GM21825 (cell line): Measurements from ENCODE around the gene LRRC27.

Source experiments
- ATAC-seq: cut with Tn5 transposase; IDR thresholded peaks from one replicate; pipeline ENCODE4 v1.9.1; 2021; ENCODE audit warnings: mild to moderate bottlenecking, moderate library complexity; ENCODE audit not compliant: unreplicated experiment

Gene LRRC27

GRCh38 chr10:132355297-132355696, 23.3 kb downstream of the LRRC27 start:
- ATAC-seq = no peak

GRCh38 chr10:132355754-132356153, 23.8 kb downstream of the LRRC27 start:
- no peak for ATAC-seq

GRCh38 chr10:132356621-132357195, 24.7 kb downstream of the LRRC27 start:
- ATAC-seq = no peak

GRCh38 chr10:132357286-132358058, 25.5 kb downstream of the LRRC27 start:
- no peak for ATAC-seq

- no peak for ATAC-seq
These were observed 27.5 kb downstream of the LRRC27 start for GRCh38 chr10:132359305-132360040.

- ATAC-seq = no peak
These were observed 28.9 kb downstream of the LRRC27 start for GRCh38 chr10:132360766-132361447.

- no peak for ATAC-seq
These were observed 29.6 kb downstream of the LRRC27 start for GRCh38 chr10:132361581-132362101.

GRCh38 chr10:132362151-132362611, 30.2 kb downstream of the LRRC27 start:
- no peak for ATAC-seq

GRCh38 chr10:132363376-132363775, 31.4 kb downstream of the LRRC27 start:
- ATAC-seq = no peak

- ATAC-seq = no peak
These were observed 32.1 kb downstream of the LRRC27 start for GRCh38 chr10:132363921-132364593.

GRCh38 chr10:132364594-132364970, 32.6 kb downstream of the LRRC27 start:
- no peak for ATAC-seq

GRCh38 chr10:132365102-132365501, 33.1 kb downstream of the LRRC27 start:
- no peak for ATAC-seq

GRCh38 chr10:132366006-132366405, 34.0 kb downstream of the LRRC27 start:
- ATAC-seq = no peak

- no peak for ATAC-seq
These were observed 34.5 kb downstream of the LRRC27 start for GRCh38 chr10:132366499-132366898.

GRCh38 chr10:132368391-132368790, 36.4 kb downstream of the LRRC27 start:
- no peak for ATAC-seq

- ATAC-seq = no peak
These were observed 37.1 kb downstream of the LRRC27 start for GRCh38 chr10:132368881-132369635.

GRCh38 chr10:132369636-132370185, 37.7 kb downstream of the LRRC27 start:
- no peak for ATAC-seq

GRCh38 chr10:132370426-132371340, 38.7 kb downstream of the LRRC27 start:
- ATAC-seq = no peak
